Activated CD8-positive, alpha-beta T cell treated with anti-CD3 and anti-CD28 coated beads for 36 hours (primary cell): ENCODE results near the gene GFOD1. TPM values are rescaled to one million over a fixed set of nuclear protein-coding genes. Genes with fewer than 3 reads are reported as not detected.

Experiments
- ATAC-seq: fragments of 200-7000 bp; cut with Tn5 transposase; one replicate; pipeline ENCODE4 v1.10.0; 2021; ENCODE audit warnings: mild to moderate bottlenecking, moderate library complexity
- CTCF ChIA-PET: fragments of 350-600 bp; sonication (Branson Sonifier 250); formaldehyde crosslinking; loops from one replicate; lab custom pipeline; 2021; ENCODE audit warnings: antibody characterized with exemption; lab: Charles Lee
- POLR2A ChIA-PET: fragments of 350-600 bp; sonication (Branson Sonifier 250); formaldehyde crosslinking; loops from one replicate; lab custom pipeline; 2021; ENCODE audit warnings: antibody characterized with exemption; lab: Charles Lee
- DNase-seq: peaks from one replicate; pipeline ENCODE4 v3.0.0-alpha.2; 2020
- H3K27ac Mint-ChIP-seq: one replicate; pipeline ENCODE4 v1.8.0; 2021; ENCODE audit warnings: mild to moderate bottlenecking, mixed read lengths
- H3K27me3 Mint-ChIP-seq: one replicate; pipeline ENCODE4 v1.8.0; 2021; ENCODE audit warnings: mixed read lengths
- H3K36me3 Mint-ChIP-seq: one replicate; pipeline ENCODE4 v1.8.0; 2021; ENCODE audit warnings: low read depth, mixed read lengths
- H3K4me1 Mint-ChIP-seq: one replicate; pipeline ENCODE4 v1.8.0; 2021; ENCODE audit warnings: low read depth, mixed read lengths
- H3K4me3 Mint-ChIP-seq: one replicate; pipeline ENCODE4 v1.8.0; 2021; ENCODE audit warnings: mild to moderate bottlenecking, moderate library complexity, mixed read lengths
- H3K9me3 Mint-ChIP-seq: one replicate; pipeline ENCODE4 v1.8.0; 2021; ENCODE audit warnings: mixed read lengths
- CTCF ChIP-seq: fragments of 200-600 bp; IDR thresholded peaks from one replicate; pipeline ENCODE4 v1.8.0; 2022; ENCODE audit warnings: antibody characterized with exemption, mild to moderate bottlenecking
- intact Hi-C: fragments of 100-400 bp; cut with micrococcal nuclease; formaldehyde crosslinking; loops from one replicate; pipeline ENCODE4 v1.10.0; 2022
- total RNA-seq, 2 experiments: library from RNA; stranded (reverse); gene quantifications; one replicate each; pipeline ENCODE4 v1.2.3, GENCODE V29; 2021

The GFOD1 gene
- total RNA-seq, 2 experiments from 2014 or later: 12.3 to 12.9 TPM

- no peak for TF ChIP-seq CTCF
- Mint-ChIP-seq H3K27ac (no peak overlapping the region), H3K36me3 (peaks cover 6% of the 10 kb centered on the region), H3K4me1 (peaks cover 13% of the 10 kb centered on the region), H3K4me3 (no peak overlapping the region), H3K27me3 (no peaks in the 10 kb centered on the region), H3K9me3 (no peaks in the 10 kb centered on the region)
- ChIA-PET CTCF (no interaction called here), POLR2A (no interaction called here)
- DNase-seq (no peak), ATAC-seq (no peak)
- intact Hi-C loops: no loop called here
These were observed 83.0 kb downstream of the GFOD1 start for GRCh38 chr6:13404228-13404891.

- Mint-ChIP-seq H3K27me3 (no peaks in the 10 kb centered on the region), H3K36me3 (peaks cover 6% of the 10 kb centered on the region), H3K27ac (no peak overlapping the region), H3K9me3 (no peaks in the 10 kb centered on the region), H3K4me3 (no peak overlapping the region), H3K4me1 (peaks cover 13% of the 10 kb centered on the region)
- TF ChIP-seq CTCF: no peak
- intact Hi-C loops: no loop called here
- ChIA-PET POLR2A (no interaction called here), CTCF (no interaction called here)
- ATAC-seq (no peak), DNase-seq (no peak)
These were observed 84.7 kb downstream of the GFOD1 start for GRCh38 chr6:13402711-13403110.

DNA sequence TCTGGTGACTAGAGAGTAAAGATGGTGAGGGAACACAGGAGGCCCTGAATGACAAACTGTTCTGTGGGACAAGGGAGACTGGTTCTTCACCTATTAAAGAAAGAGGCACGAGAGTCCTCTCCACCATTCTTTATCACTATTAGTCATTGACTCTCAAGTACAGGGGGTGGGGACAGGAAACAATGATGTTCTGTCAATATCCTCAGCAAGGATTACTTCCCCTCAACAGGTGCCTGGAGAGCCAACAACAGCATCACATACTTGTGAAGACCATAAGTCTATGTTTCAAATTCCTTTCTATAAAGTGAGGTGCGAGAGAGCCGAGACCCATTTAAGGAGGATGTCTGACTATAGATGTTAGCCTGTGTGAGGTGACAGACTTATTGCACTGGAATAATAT is 86.6 kb downstream of the GFOD1 start:
- no peak overlapping the region for H3K27ac Mint-ChIP-seq
- no peak for DNase-seq
- intact Hi-C loops: no loop called here
- no peak for TF ChIP-seq CTCF
- H3K4me3 Mint-ChIP-seq: no peak overlapping the region
- peak; percentile 77 for ATAC-seq
- no peaks in the 10 kb centered on the region for H3K27me3 Mint-ChIP-seq
- no peaks in the 10 kb centered on the region for H3K36me3 Mint-ChIP-seq
- POLR2A ChIA-PET: no interaction called here
- no peaks in the 10 kb centered on the region for H3K9me3 Mint-ChIP-seq
- CTCF ChIA-PET: no interaction called here
- H3K4me1 Mint-ChIP-seq: peaks cover 10% of the 10 kb centered on the region

GRCh38 chr6:13398421-13398994 is 88.9 kb downstream of the GFOD1 start:
- no peak overlapping the region for H3K4me3 Mint-ChIP-seq
- ATAC-seq (no peak), DNase-seq (no peak)
- no peaks in the 10 kb centered on the region for H3K9me3 Mint-ChIP-seq
- peaks cover 10% of the 10 kb centered on the region for H3K4me1 Mint-ChIP-seq
- POLR2A ChIA-PET: interaction anchor here (1.2 kb wide), 1 partner anchor 14 kb away, joined by 3 read pairs; no protein-coding TSS in a partner anchor
- CTCF ChIA-PET: interaction anchor here (1.2 to 1.4 kb wide), 2 partner anchors 24 to 68 kb away, joined by 3 read pairs; no protein-coding TSS in a partner anchor
- H3K27ac Mint-ChIP-seq: no peak overlapping the region
- H3K27me3 Mint-ChIP-seq: no peaks in the 10 kb centered on the region
- intact Hi-C loops: no loop called here
- H3K36me3 Mint-ChIP-seq: no peaks in the 10 kb centered on the region
- TF ChIP-seq CTCF: no peak

DNA sequence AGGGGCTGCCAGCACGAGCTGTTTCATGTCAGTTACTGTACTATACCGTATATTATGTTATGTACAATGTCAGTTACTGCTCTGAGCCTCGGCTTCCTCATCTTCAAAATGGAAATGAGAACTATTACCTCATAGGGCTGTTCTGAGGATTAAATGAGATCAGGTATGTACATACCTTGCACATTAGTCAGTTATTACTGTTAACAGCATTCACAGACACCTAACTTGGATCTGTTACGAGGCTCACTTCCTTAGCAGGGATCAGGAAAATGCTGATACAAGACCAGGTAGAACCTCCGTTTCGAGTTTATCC is 89.4 kb downstream of the GFOD1 start:
- H3K4me3 Mint-ChIP-seq: no peak overlapping the region
- H3K36me3 Mint-ChIP-seq: no peaks in the 10 kb centered on the region
- no peak for DNase-seq
- H3K27me3 Mint-ChIP-seq: no peaks in the 10 kb centered on the region
- ChIA-PET CTCF (interaction anchor here (1.2 kb wide), 1 partner anchor 68 kb away, joined by 3 read pairs; no protein-coding TSS in a partner anchor), POLR2A (interaction anchor here (1.2 kb wide), 1 partner anchor 13 kb away, joined by 3 read pairs; no protein-coding TSS in a partner anchor)
- ATAC-seq: no peak
- TF ChIP-seq CTCF: no peak
- no peak overlapping the region for H3K27ac Mint-ChIP-seq
- H3K4me1 Mint-ChIP-seq: peaks cover 10% of the 10 kb centered on the region
- no peaks in the 10 kb centered on the region for H3K9me3 Mint-ChIP-seq
- intact Hi-C loops: no loop called here
